IMR-90 (cell line): ENCODE data around the gene METTL21C.

Experiments
- FOS ChIP-seq: fragments of 150-350 bp; IDR thresholded peaks from 2 replicates; pipeline ENCODE4 v1.6.1; 2016; ENCODE audit warnings: low read depth, low read length
- RCOR1 ChIP-seq: IDR thresholded peaks from 2 replicates; pipeline ENCODE4 v1.6.1; 2012; ENCODE audit warnings: mild to moderate bottlenecking, low read length, improper control_type of control experiment; ENCODE audit not compliant: insufficient replicate concordance
- TF ChIP-seq, protein P1 (sequence below): conservative IDR thresholded peaks from 2 replicates; pipeline ENCODE4 v1.5.1; 2012; ENCODE audit warnings: mild to moderate bottlenecking, low read depth, low read length, improper control_type of control experiment

DNA sequence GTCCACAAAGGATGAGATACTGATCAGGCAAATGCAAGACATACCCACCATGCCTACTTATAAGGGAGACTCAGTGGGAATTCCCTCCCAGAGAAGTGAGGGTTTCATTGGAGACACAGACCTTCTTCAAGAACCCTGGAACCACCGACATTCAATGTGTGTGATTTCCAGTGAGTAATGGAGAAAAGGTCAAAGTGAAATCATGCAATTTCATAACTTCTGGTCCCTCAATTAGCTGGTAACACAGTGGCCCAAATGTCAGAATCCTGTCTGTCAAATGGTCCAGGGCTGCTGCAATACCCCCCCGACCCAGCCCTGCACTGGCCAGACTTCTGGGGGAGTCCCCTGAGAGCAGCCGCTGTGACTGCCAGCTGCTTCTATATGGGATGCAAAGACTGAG lies 4.7 kb upstream of the METTL21C start:
- TF ChIP-seq, protein P1, sequence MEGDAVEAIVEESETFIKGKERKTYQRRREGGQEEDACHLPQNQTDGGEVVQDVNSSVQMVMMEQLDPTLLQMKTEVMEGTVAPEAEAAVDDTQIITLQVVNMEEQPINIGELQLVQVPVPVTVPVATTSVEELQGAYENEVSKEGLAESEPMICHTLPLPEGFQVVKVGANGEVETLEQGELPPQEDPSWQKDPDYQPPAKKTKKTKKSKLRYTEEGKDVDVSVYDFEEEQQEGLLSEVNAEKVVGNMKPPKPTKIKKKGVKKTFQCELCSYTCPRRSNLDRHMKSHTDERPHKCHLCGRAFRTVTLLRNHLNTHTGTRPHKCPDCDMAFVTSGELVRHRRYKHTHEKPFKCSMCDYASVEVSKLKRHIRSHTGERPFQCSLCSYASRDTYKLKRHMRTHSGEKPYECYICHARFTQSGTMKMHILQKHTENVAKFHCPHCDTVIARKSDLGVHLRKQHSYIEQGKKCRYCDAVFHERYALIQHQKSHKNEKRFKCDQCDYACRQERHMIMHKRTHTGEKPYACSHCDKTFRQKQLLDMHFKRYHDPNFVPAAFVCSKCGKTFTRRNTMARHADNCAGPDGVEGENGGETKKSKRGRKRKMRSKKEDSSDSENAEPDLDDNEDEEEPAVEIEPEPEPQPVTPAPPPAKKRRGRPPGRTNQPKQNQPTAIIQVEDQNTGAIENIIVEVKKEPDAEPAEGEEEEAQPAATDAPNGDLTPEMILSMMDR: no peak
- TF ChIP-seq RCOR1 (no peak), FOS (no peak)
